Astrocyte of the cerebellum (primary cell): ENCODE results near the gene GASK1B.

Experiments used
- DNase-seq: peaks from one replicate; pipeline ENCODE4 v3.0.0-alpha.2; 2011; ENCODE audit warnings: low read depth
- H3K4me3 ChIP-seq: 2 replicates; pipeline ENCODE4 v1.5.1; 2011; ENCODE audit warnings: mild to moderate bottlenecking, low read depth, low read length, moderate library complexity
- in situ Hi-C: cut with HindIII; loops from 2 replicates; pipeline ENCODE4 v1.10.0; 2017; ENCODE audit warnings: low sequenced_read_pairs
- TF ChIP-seq, protein P1 (sequence below): IDR thresholded peaks from 2 replicates; pipeline ENCODE4 v1.5.1; 2012; ENCODE audit warnings: low read length, low read depth, moderate library complexity, mild to moderate bottlenecking; ENCODE audit errors: missing control alignments

The GASK1B gene

DNA sequence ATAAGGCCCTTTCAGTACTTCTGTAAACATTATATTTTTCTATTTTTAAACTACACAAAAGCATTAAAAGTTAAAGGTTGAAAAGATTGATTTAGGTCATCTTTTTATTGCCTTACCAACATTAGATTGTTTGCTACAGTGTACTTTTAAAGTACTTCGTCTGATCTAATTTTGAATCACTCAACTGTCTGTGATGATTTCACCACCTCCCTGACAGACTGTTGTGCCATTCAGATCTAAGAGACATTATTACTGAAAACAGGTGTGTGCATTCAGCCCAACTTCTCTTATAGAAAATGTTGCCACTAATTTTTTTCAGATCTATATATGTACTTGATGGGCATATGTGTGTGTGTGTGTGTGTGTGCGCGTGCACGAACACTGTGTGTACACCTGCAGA is 39.3 kb downstream of the GASK1B start:
- TF ChIP-seq, protein P1, sequence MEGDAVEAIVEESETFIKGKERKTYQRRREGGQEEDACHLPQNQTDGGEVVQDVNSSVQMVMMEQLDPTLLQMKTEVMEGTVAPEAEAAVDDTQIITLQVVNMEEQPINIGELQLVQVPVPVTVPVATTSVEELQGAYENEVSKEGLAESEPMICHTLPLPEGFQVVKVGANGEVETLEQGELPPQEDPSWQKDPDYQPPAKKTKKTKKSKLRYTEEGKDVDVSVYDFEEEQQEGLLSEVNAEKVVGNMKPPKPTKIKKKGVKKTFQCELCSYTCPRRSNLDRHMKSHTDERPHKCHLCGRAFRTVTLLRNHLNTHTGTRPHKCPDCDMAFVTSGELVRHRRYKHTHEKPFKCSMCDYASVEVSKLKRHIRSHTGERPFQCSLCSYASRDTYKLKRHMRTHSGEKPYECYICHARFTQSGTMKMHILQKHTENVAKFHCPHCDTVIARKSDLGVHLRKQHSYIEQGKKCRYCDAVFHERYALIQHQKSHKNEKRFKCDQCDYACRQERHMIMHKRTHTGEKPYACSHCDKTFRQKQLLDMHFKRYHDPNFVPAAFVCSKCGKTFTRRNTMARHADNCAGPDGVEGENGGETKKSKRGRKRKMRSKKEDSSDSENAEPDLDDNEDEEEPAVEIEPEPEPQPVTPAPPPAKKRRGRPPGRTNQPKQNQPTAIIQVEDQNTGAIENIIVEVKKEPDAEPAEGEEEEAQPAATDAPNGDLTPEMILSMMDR, result no peak
- no peak for DNase-seq
- in situ Hi-C loops, result no loop called here
- H3K4me3 ChIP-seq, result no peak overlapping the region

DNA sequence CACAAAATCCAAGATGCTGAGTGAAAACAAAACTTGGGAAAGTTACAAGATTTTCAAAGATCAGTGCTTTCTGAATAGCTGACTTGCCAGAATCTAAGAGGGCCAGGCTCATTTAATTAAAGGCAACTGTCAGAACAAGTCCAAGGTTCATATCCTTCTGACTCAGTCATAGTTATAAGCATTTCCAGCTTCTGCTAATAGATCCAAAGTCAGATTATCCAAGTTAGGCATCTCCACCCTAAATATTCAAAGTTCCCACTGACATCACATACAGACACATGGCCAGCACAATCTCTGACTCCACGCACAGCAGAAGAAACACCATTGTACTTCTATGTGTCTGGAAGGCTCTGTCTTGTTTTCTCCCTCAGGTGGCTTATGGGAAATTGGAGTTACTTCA is 41.8 kb downstream of the GASK1B start:
- DNase-seq, result no peak
- H3K4me3 ChIP-seq, result no peak overlapping the region
- TF ChIP-seq, protein P1, result no peak
- in situ Hi-C loops, result no loop called here

DNA sequence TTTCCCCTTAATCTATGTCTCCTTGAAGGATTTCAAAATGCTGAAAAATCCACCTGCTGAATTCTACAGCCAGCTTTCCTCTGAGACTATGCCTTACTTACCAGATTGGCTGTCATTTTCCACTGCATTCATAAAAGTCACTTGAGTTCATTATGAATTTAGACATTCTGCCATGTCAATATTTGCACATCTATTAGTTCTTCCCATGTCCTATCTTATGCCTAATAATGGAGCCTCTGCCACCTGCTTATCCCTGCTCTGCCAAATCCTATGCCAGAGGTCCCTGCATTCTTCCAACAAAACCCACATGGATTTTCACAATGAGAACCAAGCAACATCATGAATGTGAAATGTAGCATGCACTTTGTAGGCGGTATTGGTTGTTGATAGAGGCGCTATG is 42.6 kb downstream of the GASK1B start:
- H3K4me3 ChIP-seq, result no peak overlapping the region
- TF ChIP-seq, protein P1, result no peak
- no peak for DNase-seq
- in situ Hi-C loops, result no loop called here

DNA sequence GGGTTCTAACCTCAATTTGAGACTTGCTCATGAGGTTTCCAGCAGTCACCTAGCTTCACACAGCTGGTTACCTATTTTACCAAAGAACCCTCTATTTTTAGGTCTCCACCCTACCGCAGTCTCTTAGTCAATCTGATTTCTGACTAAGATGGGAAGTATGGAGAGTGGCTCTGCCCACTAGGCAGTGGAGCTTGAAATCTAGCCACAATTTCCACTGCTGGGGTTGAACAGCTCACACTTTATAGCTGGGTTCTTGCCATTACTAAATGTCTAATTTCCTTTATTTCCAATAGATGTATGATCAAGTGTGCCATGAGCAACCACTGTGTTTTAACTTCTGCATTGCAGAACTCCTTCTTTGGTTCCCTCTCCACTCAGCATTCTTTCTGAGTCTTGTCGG is 43.1 kb downstream of the GASK1B start:
- H3K4me3 ChIP-seq, result no peak overlapping the region
- TF ChIP-seq, protein P1, result no peak
- in situ Hi-C loops, result no loop called here
- DNase-seq, result no peak

DNA sequence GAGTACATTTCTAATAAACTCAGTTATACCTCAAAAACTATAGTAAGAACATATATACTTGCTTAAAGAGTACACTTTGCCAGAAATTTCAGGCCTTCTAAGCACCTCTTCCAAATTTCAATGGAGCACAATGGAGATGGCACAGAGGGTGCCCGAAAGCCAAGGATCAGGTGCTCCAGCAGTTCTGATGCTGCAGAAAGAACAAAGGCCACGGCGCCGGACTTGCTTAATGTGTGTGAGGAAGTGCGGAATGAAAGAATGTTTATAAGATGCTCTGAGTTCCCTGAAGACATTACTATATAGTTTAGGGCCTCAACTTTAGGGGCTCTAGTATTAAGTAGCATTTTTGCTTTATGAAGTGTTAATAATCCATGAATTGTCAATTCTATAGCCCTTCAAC is 44.3 kb downstream of the GASK1B start:
- in situ Hi-C loops, result no loop called here
- no peak overlapping the region for H3K4me3 ChIP-seq
- TF ChIP-seq, protein P1, result no peak
- no peak for DNase-seq

DNA sequence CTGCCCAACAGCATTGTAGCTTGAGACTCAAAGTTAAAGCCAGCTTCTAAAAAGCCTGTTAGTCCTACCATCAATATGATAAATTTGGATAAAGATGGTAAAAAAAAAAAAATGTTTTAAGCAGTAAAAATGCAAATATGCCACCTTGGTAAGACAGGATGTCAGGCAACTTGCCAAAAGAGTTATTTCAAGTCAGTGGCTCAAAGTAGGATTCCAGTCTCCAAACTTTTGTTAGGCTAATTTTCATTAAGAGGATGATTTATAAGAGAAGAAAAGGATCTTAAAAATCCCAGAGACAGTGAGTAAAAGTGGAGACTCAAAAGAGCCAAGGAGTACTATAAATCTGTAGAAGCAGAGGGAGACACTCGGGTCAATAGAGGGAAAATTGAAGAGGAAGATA is 47.5 kb downstream of the GASK1B start:
- DNase-seq, result no peak
- in situ Hi-C loops, result no loop called here
- H3K4me3 ChIP-seq, result no peak overlapping the region
- TF ChIP-seq, protein P1, result no peak
